ENCODE results near the gene ALK.

DNA sequence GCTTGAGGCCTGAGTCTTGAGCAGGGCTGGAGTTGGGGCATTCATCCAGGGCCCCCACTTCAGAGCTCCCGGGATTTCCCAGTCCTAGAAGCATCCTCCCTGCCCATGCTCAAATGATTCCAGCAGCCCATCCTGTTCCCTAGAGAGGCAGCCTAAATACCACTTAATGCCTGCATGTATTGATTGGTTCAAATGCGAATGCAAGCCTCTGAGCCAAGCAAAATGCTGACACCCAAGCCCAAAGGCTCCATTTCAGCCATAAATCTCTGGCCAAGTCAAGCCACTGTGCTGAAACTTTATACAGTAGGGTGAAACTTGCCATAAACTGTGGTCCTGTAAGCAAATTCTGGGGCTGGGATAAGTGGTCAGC is 526.4 kb downstream of the ALK start:
- TF ChIP-seq, protein P1, sequence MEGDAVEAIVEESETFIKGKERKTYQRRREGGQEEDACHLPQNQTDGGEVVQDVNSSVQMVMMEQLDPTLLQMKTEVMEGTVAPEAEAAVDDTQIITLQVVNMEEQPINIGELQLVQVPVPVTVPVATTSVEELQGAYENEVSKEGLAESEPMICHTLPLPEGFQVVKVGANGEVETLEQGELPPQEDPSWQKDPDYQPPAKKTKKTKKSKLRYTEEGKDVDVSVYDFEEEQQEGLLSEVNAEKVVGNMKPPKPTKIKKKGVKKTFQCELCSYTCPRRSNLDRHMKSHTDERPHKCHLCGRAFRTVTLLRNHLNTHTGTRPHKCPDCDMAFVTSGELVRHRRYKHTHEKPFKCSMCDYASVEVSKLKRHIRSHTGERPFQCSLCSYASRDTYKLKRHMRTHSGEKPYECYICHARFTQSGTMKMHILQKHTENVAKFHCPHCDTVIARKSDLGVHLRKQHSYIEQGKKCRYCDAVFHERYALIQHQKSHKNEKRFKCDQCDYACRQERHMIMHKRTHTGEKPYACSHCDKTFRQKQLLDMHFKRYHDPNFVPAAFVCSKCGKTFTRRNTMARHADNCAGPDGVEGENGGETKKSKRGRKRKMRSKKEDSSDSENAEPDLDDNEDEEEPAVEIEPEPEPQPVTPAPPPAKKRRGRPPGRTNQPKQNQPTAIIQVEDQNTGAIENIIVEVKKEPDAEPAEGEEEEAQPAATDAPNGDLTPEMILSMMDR (IDR thresholded peaks at IDR 0.05), result no peak
- TF ChIP-seq EP300 (IDR thresholded peaks at IDR 0.05) (no peak), POLR2A (IDR thresholded peaks at IDR 0.05) (no peak), POLR2AphosphoS5 (IDR thresholded peaks at IDR 0.05) (no peak)

Measured in sigmoid colon (tissue), 4 donors.